Measurements from ENCODE around the gene GPD1L.

DNA sequence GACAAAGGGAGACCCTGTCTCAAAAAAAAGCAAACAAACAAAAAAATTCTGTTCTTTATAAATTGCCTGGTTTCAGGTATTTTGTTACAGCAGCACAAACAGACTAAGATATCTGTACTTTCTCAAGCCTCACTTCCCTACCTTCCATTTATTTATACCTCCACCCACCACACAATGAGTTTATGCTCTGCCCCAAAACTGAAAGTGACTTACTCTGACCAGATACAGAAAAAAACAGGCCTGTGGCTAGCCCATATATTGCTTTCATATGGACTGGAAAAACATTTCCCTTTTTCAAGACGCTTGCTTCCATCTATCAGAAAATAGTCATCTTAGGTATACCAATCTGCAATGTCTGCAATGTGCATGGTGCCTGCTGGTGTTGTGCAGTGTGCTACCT, 8.7 kb upstream of the GPD1L start:
- TF ChIP-seq, protein P1, sequence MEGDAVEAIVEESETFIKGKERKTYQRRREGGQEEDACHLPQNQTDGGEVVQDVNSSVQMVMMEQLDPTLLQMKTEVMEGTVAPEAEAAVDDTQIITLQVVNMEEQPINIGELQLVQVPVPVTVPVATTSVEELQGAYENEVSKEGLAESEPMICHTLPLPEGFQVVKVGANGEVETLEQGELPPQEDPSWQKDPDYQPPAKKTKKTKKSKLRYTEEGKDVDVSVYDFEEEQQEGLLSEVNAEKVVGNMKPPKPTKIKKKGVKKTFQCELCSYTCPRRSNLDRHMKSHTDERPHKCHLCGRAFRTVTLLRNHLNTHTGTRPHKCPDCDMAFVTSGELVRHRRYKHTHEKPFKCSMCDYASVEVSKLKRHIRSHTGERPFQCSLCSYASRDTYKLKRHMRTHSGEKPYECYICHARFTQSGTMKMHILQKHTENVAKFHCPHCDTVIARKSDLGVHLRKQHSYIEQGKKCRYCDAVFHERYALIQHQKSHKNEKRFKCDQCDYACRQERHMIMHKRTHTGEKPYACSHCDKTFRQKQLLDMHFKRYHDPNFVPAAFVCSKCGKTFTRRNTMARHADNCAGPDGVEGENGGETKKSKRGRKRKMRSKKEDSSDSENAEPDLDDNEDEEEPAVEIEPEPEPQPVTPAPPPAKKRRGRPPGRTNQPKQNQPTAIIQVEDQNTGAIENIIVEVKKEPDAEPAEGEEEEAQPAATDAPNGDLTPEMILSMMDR (optimal IDR thresholded peaks at IDR 0.05 in 1 of 3, IDR thresholded peaks at IDR 0.05 in 1 of 3, conservative IDR thresholded peaks at IDR 0.05 in 1 of 3; ENCODE audit: extremely low read depth in 1 of 3, insufficient read depth in 2 of 3, low read length in 3 of 3): no peak
- no peak for TF ChIP-seq EZH2 (IDR thresholded peaks at IDR 0.05; ENCODE audit: low read length)

Measured in keratinocyte (primary cell).